ENCODE results near the gene TSPAN17.
"Not testable (repeated sequence)": the region's sequence is repeated elsewhere in the genome, so short reads cannot be mapped to it uniquely, and the experiment has no call there.

The TSPAN17 gene

GRCh38 chr5:176680226-176680563 is 32.9 kb downstream of the TSPAN17 start:
- DNase-seq (ENCODE audit: low read depth), result no peak

- DNase-seq (ENCODE audit: low read depth), result no peak
Measured at GRCh38 chr5:176682016-176682531, 34.8 kb downstream of the TSPAN17 start.

- no peak for DNase-seq (ENCODE audit: low read depth)
Measured at GRCh38 chr5:176685010-176685409, 37.7 kb downstream of the TSPAN17 start.

GRCh38 chr5:176687247-176687646 is 40.0 kb downstream of the TSPAN17 start:
- DNase-seq (ENCODE audit: low read depth), result no peak

GRCh38 chr5:176687881-176688280 is 40.6 kb downstream of the TSPAN17 start:
- DNase-seq (ENCODE audit: low read depth), result no peak

- no peak for DNase-seq (ENCODE audit: low read depth)
Measured at GRCh38 chr5:176690911-176691310, 43.6 kb downstream of the TSPAN17 start.

GRCh38 chr5:176691524-176691923 is 44.2 kb downstream of the TSPAN17 start:
- DNase-seq (ENCODE audit: low read depth), result no peak

GRCh38 chr5:176692326-176692725 is 45.0 kb downstream of the TSPAN17 start:
- DNase-seq (ENCODE audit: low read depth), result no peak

- no peak for DNase-seq (ENCODE audit: low read depth)
Measured at GRCh38 chr5:176692839-176693476, 45.7 kb downstream of the TSPAN17 start.

GRCh38 chr5:176693477-176693851 is 46.2 kb downstream of the TSPAN17 start:
- DNase-seq (ENCODE audit: low read depth), result no peak

- DNase-seq (ENCODE audit: low read depth), result no peak
Measured at GRCh38 chr5:176694146-176694545, 46.9 kb downstream of the TSPAN17 start.

- DNase-seq (ENCODE audit: low read depth), result no peak
Measured at GRCh38 chr5:176694631-176695030, 47.3 kb downstream of the TSPAN17 start.

GRCh38 chr5:176695073-176695472 is 47.8 kb downstream of the TSPAN17 start:
- DNase-seq (ENCODE audit: low read depth), result no peak

- no peak for DNase-seq (ENCODE audit: low read depth)
Measured at GRCh38 chr5:176697267-176697933, 50.1 kb downstream of the TSPAN17 start.

GRCh38 chr5:176697934-176698538 is 50.8 kb downstream of the TSPAN17 start:
- no peak for DNase-seq (ENCODE audit: low read depth)

- DNase-seq (ENCODE audit: low read depth), result not testable (repeated sequence)
Measured at GRCh38 chr5:176699446-176699845, 52.2 kb downstream of the TSPAN17 start.

- no peak for DNase-seq (ENCODE audit: low read depth)
Measured at GRCh38 chr5:176700239-176700847, 53.1 kb downstream of the TSPAN17 start.

GRCh38 chr5:176702671-176703641 is 55.7 kb downstream of the TSPAN17 start:
- no peak for DNase-seq (ENCODE audit: low read depth)

GRCh38 chr5:176703857-176704256 is 56.6 kb downstream of the TSPAN17 start:
- no peak for DNase-seq (ENCODE audit: low read depth)

GRCh38 chr5:176704355-176704754 is 57.1 kb downstream of the TSPAN17 start:
- no peak for DNase-seq (ENCODE audit: low read depth)

GRCh38 chr5:176704817-176705216 is 57.5 kb downstream of the TSPAN17 start:
- DNase-seq (ENCODE audit: low read depth), result no peak

All from CMK (cell line).